ENCODE data around the gene SLC1A7.

- TF ChIP-seq CTCF (IDR thresholded peaks at IDR 0.05; ENCODE audit: poor library complexity, severe bottlenecking) (no peak), EP300 (conservative IDR thresholded peaks at IDR 0.05; ENCODE audit: poor library complexity, severe bottlenecking) (no peak), RAD21 (conservative IDR thresholded peaks at IDR 0.05) (no peak), POLR2AphosphoS5 (IDR thresholded peaks at IDR 0.05) (no peak), EZH2 (IDR thresholded peaks at IDR 0.05; ENCODE audit: borderline replicate concordance, insufficient read depth, low read length, poor library complexity, severe bottlenecking) (no peak)
Observed at GRCh38 chr1:53137729-53138128, 4.7 kb downstream of the SLC1A7 start.
